Breast epithelium (tissue), 4 donors: ENCODE results near the gene CALN1. TPM values are rescaled to one million over a fixed set of nuclear protein-coding genes. Genes with fewer than 3 reads are reported as not detected.
A peak's percentile ranks its signal among the peaks of the same experiment; 100 is the strongest.

Experiments used
- DNase-seq, 2 donors: peaks; one replicate each; pipeline ENCODE4 v3.0.0-alpha.2; 2019; ENCODE audit warnings: low spot score in 2 of 2
- H3K27ac ChIP-seq, 2 donors: fragments of 200-600 bp; sonication (generic) in 1 of 2; one replicate each; pipeline ENCODE4 v1.5.1; 2016 to 2019; ENCODE audit warnings: mild to moderate bottlenecking in 1 of 2
- H3K27me3 ChIP-seq, 2 donors: fragments of 200-600 bp; sonication (generic) in 1 of 2; one replicate each; pipeline versions ENCODE4 v1.5.1 to v1.6.0; 2017 to 2019; ENCODE audit warnings: control low read depth in 1 of 2, mild to moderate bottlenecking in 1 of 2
- H3K36me3 ChIP-seq: fragments of 200-600 bp; one replicate; pipeline ENCODE4 v1.5.1; 2019
- H3K4me1 ChIP-seq, 2 donors: fragments of 200-600 bp; sonication (generic); one replicate each; pipeline ENCODE4 v1.5.1; 2016 to 2019; ENCODE audit warnings: control low read depth in 1 of 2
- H3K4me3 ChIP-seq, 3 donors: fragments of 200-600 bp; sonication (generic); 1 replicate in 2 of 3; 2 replicates in 1 of 3; pipeline ENCODE4 v1.5.1; 2016 to 2019; ENCODE audit warnings: mild to moderate bottlenecking in 3 of 3, moderate library complexity in 2 of 3
- H3K9me3 ChIP-seq, 2 donors: fragments of 200-600 bp; sonication (generic) in 1 of 2; one replicate each; pipeline ENCODE4 v1.5.1; 2016 to 2019; ENCODE audit warnings: control low read depth in 1 of 2
- CTCF ChIP-seq, 3 donors: fragments of 450-650 bp; IDR thresholded peaks; one replicate each; pipeline ENCODE4 v1.5.1; 2016 to 2017; ENCODE audit warnings: antibody characterized with exemption in 3 of 3, mild to moderate bottlenecking in 3 of 3, moderate library complexity in 3 of 3
- POLR2A ChIP-seq: fragments of 450-650 bp; IDR thresholded peaks from one replicate; pipeline ENCODE4 v1.6.1; 2016; ENCODE audit warnings: antibody characterized with exemption, mild to moderate bottlenecking, moderate library complexity
- POLR2AphosphoS5 ChIP-seq, 3 donors: sonication (generic); formaldehyde crosslinking; IDR thresholded peaks; one replicate each; pipeline ENCODE4 v1.6.1; 2017; ENCODE audit warnings: antibody characterized with exemption in 3 of 3
- intact Hi-C: fragments of 100-400 bp; cut with DNase I; formaldehyde crosslinking; loops from one replicate; pipeline ENCODE4 v1.15.1; 2023; ENCODE audit warnings: low total_unique reads
- total RNA-seq, 3 donors: library from RNA; depleted of rRNA; stranded (reverse); fragments of >200 nt; gene quantifications; one replicate each; pipeline ENCODE4 v1.1.0, GENCODE V29; 2016

Gene CALN1
- total RNA-seq, 3 donors from 2014 or later = under 0.01 to 0.33 (median 0.15) TPM

- Histone ChIP-seq H3K4me1 (no peaks in the 10 kb centered on the region), H3K4me3 (no peak overlapping the region), H3K27ac (no peak overlapping the region), H3K9me3 (no peaks in the 10 kb centered on the region), H3K27me3 (no peaks in the 10 kb centered on the region), H3K36me3 (no peaks in the 10 kb centered on the region)
- intact Hi-C loops = no loop called here
- DNase-seq = no peak
- TF ChIP-seq POLR2A (no peak), CTCF (IDR thresholded peaks at IDR 0.05) (no peak), POLR2AphosphoS5 (IDR thresholded peaks at IDR 0.05) (no peak)
These were observed 25.5 kb upstream of the CALN1 start for GRCh38 chr7:72437610-72438009.

GRCh38 chr7:72437061-72437585 lies 25.0 kb upstream of the CALN1 start:
- Histone ChIP-seq H3K36me3 (no peaks in the 10 kb centered on the region), H3K4me3 (no peak overlapping the region), H3K9me3 (no peaks in the 10 kb centered on the region), H3K27me3 (no peaks in the 10 kb centered on the region), H3K27ac (no peak overlapping the region), H3K4me1 (no peaks in the 10 kb centered on the region)
- no peak for DNase-seq
- TF ChIP-seq POLR2AphosphoS5 (IDR thresholded peaks at IDR 0.05) (no peak), POLR2A (no peak), CTCF (IDR thresholded peaks at IDR 0.05) (no peak)
- intact Hi-C loops = no loop called here

- Histone ChIP-seq H3K4me3 (no peak overlapping the region), H3K27me3 (no peaks in the 10 kb centered on the region), H3K36me3 (no peaks in the 10 kb centered on the region), H3K9me3 (no peaks in the 10 kb centered on the region), H3K4me1 (no peaks in the 10 kb centered on the region), H3K27ac (no peak overlapping the region)
- no peak for DNase-seq
- intact Hi-C loops = no loop called here
- TF ChIP-seq POLR2A = no peak
- TF ChIP-seq POLR2AphosphoS5 (IDR thresholded peaks at IDR 0.05) = no peak
- TF ChIP-seq CTCF (IDR thresholded peaks at IDR 0.05) = no peak
These were observed 23.9 kb upstream of the CALN1 start for GRCh38 chr7:72435925-72436480.

GRCh38 chr7:72435366-72435765 lies 23.2 kb upstream of the CALN1 start:
- H3K36me3 ChIP-seq = no peaks in the 10 kb centered on the region
- intact Hi-C loops = no loop called here
- no peak overlapping the region for H3K27ac ChIP-seq
- no peaks in the 10 kb centered on the region for H3K4me1 ChIP-seq
- no peak for DNase-seq
- H3K9me3 ChIP-seq = no peaks in the 10 kb centered on the region
- no peak for TF ChIP-seq POLR2A
- no peak for TF ChIP-seq POLR2AphosphoS5 (IDR thresholded peaks at IDR 0.05)
- no peak for TF ChIP-seq CTCF (IDR thresholded peaks at IDR 0.05)
- peak overlapping the region in 1 of 3 donors; percentile 19 for H3K4me3 ChIP-seq
- H3K27me3 ChIP-seq = no peaks in the 10 kb centered on the region

- Histone ChIP-seq H3K4me1 (no peaks in the 10 kb centered on the region), H3K27me3 (no peaks in the 10 kb centered on the region), H3K4me3 (no peak overlapping the region), H3K36me3 (no peaks in the 10 kb centered on the region), H3K27ac (no peak overlapping the region), H3K9me3 (no peaks in the 10 kb centered on the region)
- TF ChIP-seq POLR2AphosphoS5 (IDR thresholded peaks at IDR 0.05) (no peak), POLR2A (no peak), CTCF (IDR thresholded peaks at IDR 0.05) (no peak)
- intact Hi-C loops = no loop called here
- no peak for DNase-seq
These were observed 18.4 kb upstream of the CALN1 start for GRCh38 chr7:72430531-72430930.
